GM19328 (cell line): ENCODE measurements around the gene PSMD2.

Experiments
- ATAC-seq: cut with Tn5 transposase; IDR thresholded peaks from one replicate; pipeline ENCODE4 v1.9.1; 2021; ENCODE audit warnings: mild to moderate bottlenecking, moderate library complexity; ENCODE audit not compliant: unreplicated experiment

The PSMD2 gene

DNA sequence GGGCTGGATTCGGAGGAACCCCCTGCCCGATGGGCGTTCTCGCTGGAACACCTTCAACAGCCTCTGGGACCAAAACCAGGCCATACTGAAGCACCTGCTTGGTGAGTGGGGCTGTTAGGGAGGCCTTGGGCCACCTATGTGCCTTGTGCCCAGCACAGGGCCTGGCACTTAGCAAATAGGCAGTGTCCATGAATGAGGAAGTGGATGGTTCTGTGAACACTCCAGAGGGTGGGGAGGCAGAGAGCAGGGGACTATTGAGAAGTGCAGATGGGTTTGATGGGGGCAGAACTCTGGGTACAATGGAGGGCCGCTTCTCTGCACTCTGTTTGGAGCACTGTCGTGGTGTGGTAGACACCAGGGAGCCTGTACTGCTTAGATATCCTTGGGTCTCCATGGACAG lies 21.7 kb upstream of the PSMD2 start:
- ATAC-seq = no peak

DNA sequence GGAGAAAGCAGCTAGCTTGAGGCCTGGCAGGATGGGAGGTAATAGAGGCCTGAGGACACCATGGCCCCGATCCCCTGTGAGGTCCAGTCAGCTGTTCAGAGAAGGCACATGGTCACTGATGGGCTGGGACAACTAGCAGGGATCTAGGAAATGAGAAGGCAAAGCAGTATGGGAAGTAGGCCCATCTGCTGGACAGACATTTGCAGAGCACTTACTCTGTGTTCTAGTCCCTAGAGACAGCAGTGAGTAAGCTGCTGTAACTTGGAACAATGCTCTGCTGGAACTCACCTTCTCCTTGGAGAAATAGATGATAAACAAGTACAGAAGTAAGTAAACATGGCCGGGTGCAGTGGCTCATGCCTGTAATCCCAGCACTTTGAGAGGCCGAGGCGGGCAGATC lies 16.1 kb upstream of the PSMD2 start:
- no peak for ATAC-seq

DNA sequence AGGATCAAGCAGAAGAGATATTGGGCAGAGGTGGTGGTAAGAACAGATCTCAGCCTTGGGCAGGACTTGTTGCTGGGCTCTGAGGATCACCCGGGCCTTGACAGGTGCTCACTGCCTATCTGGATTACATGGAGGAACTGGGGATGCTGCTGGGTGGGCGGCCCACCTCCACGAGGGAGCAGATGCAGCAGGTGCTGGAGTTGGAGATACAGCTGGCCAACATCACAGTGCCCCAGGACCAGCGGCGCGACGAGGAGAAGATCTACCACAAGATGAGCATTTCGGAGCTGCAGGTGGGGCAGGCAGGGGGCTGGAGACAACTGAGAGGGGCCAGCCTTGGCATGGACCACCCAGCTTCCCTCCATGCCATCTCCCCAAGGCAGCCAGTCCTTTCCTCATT lies 15.4 kb upstream of the PSMD2 start:
- ATAC-seq = no peak

DNA sequence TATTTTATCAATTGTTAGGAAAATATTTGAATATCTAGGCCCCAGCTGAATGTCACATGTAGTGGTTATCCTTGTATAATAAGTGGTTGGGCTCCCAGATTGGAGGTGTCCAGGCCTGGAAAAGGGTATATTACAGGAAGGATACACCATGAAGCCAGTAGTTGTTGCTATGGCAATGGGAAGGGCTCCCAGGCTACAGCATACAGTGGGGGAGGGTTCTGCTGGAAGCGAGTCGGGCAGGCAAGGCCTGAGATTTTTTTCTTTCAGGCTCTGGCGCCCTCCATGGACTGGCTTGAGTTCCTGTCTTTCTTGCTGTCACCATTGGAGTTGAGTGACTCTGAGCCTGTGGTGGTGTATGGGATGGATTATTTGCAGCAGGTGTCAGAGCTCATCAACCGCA lies 14.3 kb upstream of the PSMD2 start:
- ATAC-seq = no peak

DNA sequence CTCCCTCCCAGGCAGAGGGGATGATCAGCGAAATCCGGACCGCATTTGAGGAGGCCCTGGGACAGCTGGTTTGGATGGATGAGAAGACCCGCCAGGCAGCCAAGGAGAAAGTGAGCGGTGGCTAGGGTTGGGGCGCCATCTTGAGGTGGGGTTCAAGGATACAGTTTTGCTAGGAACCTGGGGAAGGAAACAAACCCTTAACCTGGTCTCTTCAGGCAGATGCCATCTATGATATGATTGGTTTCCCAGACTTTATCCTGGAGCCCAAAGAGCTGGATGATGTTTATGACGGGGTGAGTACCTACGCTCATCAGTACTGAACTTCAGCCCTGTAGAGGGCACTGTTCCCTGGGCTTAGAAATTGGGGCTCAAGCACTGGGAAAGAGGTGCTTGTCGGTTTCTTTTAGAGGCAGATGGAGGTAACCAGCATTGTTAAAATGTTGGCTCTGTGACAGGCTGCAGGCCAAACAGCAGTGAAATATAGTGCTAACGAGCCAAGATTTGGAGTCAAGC lies 9.6 kb upstream of the PSMD2 start:
- no peak for ATAC-seq

DNA sequence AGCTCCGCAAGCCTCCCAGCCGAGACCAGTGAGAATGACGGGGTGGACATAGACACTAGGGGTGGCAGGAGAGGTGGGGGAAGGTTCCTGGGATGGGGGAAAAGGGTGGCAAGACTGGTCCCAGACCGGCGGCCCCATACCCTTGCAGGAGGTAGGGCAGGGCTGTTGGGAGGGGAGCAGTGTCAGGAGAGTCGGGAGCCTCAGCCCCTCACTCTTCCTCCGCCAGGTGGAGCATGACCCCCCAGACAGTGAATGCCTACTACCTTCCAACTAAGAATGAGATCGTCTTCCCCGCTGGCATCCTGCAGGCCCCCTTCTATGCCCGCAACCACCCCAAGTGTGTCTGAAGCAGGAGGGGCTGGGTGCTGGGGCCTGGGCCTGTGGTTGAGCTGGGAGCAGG lies 8.7 kb upstream of the PSMD2 start:
- ATAC-seq = no peak

DNA sequence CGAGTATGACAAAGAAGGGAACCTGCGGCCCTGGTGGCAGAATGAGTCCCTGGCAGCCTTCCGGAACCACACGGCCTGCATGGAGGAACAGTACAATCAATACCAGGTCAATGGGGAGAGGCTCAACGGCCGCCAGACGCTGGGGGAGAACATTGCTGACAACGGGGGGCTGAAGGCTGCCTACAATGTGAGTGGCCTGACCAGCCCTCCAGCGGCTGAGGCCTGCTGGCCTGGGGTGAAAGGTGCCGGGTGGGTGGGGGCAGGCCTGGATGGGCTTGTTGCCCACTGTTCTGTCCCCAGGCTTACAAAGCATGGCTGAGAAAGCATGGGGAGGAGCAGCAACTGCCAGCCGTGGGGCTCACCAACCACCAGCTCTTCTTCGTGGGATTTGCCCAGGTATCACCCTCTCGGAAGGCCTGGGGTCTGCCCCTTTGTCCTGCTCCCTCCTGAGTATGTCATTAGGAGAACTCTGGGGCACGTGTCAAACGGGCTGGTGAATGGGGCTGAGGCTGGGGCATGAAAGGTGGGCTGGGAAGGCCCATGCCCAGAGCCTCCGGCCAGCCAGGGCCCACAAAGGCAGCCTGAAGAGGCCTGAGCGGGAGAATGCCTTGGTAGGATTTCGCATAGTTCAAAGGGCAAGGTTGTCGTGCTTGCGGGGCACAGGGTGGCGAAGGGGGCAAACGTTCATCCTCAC lies 7.8 kb upstream of the PSMD2 start:
- no peak for ATAC-seq

DNA sequence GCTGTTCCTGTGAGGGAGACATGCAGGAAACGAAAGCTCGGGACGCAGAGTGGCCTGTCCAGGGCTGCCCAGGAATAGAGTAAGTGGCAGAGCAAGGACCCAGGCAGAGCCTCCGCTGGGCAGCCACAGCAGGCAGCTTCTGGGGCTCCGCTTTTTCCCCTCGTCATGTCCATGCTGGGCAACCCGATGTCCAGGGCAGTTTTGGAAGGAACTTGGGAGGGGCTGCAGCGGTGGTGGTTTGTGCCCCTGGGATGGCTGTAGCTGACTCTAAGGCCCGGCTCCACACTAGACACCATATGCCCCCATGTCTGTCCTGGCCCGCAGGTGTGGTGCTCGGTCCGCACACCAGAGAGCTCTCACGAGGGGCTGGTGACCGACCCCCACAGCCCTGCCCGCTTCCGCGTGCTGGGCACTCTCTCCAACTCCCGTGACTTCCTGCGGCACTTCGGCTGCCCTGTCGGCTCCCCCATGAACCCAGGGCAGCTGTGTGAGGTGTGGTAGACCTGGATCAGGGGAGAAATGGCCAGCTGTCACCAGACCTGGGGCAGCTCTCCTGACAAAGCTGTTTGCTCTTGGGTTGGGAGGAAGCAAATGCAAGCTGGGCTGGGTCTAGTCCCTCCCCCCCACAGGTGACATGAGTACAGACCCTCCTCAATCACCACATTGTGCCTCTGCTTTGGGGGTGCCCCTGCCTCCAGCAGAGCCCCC lies 7.1 kb upstream of the PSMD2 start:
- no peak for ATAC-seq

DNA sequence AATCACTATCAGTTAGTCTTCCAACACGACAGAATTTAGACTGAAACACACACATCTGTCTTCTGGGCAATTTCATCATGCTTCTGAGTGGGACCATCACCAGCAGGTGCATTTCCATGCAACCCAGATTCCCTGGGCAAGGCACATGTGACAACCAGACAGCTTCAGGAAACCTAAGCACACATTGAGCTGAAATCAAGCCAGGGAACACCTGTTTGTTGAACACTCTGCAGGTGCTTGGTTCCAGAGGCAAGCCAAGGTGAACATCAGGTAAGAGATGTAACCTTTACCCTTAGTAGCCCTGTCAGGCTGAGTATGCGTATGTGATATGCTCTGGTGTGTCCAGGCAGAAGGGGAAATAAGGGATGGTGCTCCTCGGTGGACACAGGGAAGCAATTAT lies 3.3 kb upstream of the PSMD2 start:
- ATAC-seq = no peak

DNA sequence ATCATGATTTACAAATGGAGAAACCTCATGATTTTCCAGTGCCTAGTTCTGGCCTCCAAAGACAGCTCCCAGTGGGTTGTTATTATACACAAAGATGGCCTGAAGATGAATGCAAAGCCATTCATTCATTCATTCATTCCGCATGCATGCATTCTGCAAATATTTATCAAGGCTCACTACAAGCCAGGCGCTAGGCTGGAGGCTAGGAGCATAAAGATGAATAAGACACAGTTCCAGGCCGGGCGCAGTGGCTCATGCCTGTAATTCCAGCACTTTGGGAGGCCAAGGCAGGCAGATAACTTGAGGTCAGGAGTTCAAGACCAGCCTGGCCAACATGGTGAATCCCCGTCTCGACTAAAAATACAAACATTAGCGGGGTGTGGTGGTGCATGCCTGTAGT lies 2.4 kb upstream of the PSMD2 start:
- no peak for ATAC-seq

DNA sequence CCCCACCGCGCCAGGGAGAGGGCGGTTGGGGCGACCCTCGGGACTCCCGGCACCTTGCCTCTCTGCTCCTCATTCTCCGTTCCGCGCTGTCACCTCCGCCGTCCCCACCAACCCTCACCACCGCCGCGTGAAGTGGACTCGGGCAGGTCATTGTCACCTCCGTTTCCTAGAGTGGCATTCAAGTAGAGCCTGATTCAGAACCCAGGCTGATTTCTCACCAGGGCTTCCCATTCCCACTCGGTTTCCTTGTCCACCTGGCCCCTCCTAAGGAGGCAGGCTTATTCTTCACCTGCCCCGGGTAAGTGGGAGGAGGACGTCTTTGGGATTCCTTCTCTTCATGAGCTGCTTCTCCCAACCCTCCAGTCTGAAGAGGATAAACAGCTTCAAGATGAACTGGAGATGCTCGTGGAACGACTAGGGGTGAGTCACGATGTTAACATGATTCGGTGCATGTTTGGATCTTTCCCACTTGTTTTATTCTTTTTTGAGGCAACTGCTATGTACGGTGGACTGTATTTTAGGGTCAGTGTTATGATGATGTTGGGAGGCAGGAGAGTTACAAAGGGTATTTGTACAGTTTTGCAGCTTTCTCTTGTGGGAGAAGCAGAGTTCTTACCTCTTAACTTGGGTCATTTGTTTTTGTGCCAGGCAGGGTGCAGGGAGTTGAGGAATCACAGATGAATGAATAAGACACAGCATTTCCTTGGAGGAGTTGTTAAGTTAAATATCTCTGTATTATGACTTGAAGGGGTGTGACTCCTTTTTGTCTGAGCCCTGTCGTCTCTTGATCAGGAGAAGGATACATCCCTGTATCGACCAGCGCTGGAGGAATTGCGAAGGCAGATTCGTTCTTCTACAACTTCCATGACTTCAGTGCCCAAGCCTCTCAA lies 692 bp downstream of the PSMD2 start:
- ATAC-seq = no peak

DNA sequence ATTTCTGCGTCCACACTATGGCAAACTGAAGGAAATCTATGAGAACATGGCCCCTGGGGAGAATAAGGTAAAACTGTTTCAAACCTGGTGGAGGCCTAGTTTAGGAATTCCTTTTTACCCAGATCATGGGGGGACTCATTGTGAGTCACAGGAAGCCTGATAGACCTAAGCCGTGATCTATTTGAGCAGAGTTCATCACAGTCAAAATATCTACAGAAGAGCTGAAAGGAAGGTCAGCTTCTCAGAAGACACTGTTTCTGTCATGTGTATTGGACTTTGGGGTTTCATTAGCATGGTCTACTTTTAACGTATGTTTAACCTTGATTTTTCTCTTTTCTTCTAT lies 1.3 kb downstream of the PSMD2 start:
- no peak for ATAC-seq

DNA sequence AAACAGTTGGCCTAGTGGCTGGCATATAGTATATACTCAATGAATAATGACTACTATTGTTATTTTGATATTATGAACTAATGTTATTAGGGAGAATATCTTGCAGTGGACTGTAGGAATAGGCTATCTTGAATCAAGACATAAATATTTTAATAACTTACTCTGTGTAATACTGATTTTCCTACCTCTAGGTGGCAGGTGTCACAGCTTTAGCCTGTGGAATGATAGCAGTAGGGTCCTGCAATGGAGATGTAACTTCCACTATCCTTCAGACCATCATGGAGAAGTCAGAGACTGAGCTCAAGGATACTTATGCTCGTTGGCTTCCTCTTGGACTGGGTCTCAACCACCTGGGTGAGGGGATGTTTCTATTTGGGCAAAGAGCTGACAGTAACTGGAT lies 6.5 kb downstream of the PSMD2 start:
- ATAC-seq = no peak

DNA sequence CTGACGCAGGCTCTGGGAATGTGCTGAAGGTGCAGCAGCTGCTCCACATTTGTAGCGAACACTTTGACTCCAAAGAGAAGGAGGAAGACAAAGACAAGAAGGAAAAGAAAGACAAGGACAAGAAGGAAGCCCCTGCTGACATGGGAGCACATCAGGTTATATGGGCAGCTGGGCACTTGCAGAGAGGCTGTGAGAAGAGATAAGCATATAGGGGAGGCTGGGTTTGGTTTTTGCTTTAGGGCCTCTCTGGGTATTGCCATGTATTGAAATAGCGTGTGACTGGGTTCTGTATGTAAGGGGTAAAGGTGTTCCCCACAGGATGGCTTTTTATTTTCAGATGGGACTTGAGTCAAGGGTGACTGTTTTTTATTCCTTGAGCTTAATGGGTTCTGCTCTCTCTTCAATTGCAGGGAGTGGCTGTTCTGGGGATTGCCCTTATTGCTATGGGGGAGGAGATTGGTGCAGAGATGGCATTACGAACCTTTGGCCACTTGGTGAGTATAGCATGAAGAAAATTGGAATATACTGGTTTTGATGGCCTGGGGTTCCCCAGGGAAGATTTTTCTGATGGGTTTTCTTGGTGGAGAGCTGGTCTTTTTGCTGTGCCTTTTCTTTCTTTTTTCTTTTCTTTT lies 7.4 kb downstream of the PSMD2 start:
- no peak for ATAC-seq

DNA sequence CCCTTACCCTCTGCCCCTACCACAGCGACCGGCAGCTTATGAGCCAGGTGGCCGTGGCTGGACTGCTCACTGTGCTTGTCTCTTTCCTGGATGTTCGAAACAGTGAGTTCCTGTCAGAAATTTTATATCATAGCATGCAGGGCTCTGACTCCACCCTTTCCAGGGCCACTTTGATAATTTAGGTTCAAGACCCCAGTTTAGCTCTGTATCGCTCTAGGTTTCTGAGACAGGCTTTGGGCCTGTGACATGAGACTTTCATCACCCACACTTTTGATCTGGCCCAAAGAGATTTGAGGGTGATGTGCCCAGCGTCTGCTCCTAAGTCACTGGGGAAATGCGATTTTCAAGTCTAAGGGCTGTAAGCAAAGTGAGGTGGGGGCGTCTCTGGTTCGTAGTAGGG lies 8.9 kb downstream of the PSMD2 start:
- no peak for ATAC-seq

DNA sequence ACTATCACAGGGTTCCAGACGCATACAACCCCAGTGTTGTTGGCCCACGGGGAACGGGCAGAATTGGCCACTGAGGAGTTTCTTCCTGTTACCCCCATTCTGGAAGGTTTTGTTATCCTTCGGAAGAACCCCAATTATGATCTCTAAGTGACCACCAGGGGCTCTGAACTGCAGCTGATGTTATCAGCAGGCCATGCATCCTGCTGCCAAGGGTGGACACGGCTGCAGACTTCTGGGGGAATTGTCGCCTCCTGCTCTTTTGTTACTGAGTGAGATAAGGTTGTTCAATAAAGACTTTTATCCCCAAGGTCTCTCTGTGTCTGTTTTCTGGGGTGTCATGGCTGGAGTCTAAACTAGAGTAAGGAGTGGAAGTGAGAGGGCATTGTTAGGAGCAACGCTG lies 9.7 kb downstream of the PSMD2 start:
- no peak for ATAC-seq

DNA sequence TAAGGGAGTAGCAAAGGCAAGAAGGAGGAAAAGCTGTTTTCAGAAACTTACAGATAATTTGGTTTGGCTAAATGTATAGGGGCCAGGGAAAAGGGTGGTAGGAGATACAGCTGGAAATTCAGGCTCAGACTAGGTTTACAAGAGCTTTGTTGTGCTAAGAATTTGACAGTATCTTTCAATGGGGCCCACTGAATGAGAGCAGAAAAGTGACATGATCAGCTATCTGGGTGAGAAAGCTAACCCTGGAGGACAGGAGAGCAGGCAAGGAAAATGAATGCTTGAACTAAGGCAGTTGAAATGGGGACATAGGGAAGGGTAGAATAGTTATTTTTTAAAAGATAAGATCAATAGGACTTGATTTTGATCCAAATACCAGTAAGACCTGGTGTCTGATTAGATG lies 12.6 kb downstream of the PSMD2 start:
- no peak for ATAC-seq

DNA sequence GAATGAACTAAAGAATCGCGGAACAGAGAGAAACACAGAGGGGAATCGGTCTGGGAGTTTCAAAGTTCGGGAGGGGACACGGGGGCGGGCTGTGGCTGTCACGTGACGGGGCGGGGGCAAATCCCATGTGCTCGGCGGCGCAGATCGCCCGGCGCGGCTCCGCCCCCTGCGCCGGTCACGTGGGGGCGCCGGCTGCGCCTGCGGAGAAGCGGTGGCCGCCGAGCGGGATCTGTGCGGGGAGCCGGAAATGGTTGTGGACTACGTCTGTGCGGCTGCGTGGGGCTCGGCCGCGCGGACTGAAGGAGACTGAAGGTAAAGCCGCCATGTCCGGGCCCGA lies 15.3 kb downstream of the PSMD2 start, which contains the start of gene EIF4G1:
EIF4G1 (plus strand) TSS at position 244 of the 337 bp plus-strand sequence. CDS start 1,191 bp downstream, outside the sequence.
- peak; percentile 81 for ATAC-seq

DNA sequence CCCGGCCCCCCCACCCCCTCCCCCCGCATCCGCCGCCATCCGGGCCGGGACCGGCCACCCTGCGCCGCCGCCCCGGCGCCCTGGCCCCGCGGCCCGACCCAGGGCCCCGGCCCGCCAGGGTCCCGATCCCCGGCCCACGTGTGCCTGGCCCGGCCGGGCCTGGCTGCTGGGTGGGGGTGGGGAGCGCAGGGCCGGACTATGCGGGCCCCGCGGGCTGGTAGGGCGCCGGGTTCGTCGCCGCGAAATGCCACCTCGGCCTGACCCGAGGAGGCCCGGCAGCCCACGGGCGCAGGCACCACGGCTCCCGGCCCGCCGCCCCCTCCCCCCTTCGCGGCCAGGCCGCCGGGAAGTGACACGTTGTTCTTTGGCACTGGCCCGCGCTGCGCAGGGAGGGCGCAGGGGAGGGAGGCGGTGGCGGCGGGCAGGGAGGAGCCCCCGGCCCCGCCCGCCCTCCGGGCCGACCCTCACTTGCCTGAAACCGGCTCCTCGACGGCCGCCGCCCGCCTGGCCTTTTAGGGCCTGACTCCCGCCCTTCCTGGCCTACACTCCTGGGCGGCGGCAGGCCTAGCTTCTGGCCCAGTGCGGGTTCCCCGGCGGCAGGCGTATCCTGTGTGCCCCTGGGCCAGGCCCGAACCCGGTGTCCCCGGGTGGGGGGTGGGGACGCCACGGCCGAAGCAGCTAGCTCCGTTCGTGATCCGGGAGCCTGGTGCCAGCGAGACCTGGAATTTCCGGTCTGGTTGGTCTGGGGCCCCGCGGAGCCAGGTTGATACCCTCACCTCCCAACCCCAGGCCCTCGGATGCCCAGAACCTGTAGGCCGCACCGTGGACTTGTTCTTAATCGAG lies 15.9 kb downstream of the PSMD2 start:
- ATAC-seq = peak; percentile 41

DNA sequence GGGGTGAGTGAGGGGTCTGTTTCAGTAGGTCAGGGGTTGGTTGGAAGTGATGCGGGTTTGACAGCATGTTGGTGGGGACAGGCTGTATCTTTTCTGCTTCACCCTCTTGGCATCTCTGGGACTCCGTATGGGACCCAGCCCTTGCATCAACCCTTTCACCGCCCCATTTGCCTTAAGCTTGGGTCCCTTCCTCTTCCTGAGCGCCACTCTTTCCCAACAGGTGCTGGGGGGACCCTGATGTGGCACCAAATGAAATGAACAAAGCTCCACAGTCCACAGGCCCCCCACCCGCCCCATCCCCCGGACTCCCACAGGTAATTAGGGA lies 16.5 kb downstream of the PSMD2 start:
- no peak for ATAC-seq
